Natural killer cell (primary cell): ENCODE data around the gene TTC34. TPM values are rescaled to one million over a fixed set of nuclear protein-coding genes. Genes with fewer than 3 reads are reported as not detected.

Experiments
- ATAC-seq, 3 donors: fragments of 150-1000 bp in 2 of 3; fragments of 200-7000 bp in 1 of 3; cut with Tn5 transposase; 1 replicate in 1 of 3; 2 replicates in 2 of 3; pipeline ENCODE4 v1.10.0; 2021; ENCODE audit warnings: mild to moderate bottlenecking in 2 of 3, moderate library complexity in 2 of 3
- DNase-seq, 2 donors: peaks; one replicate each; pipeline versions ENCODE4 v3.0.0 to v3.0.0-alpha.2; 2013 to 2021; ENCODE audit warnings: mixed read lengths in 1 of 2
- H3K27ac ChIP-seq: one replicate; pipeline ENCODE4 v1.5.1; 2013; ENCODE audit warnings: mild to moderate bottlenecking, low read length
- H3K27me3 ChIP-seq: one replicate; pipeline ENCODE4 v1.6.1; 2013; ENCODE audit warnings: low read length; ENCODE audit not compliant: control insufficient read depth, insufficient read depth
- H3K36me3 ChIP-seq: one replicate; pipeline ENCODE4 v1.6.1; 2013; ENCODE audit warnings: low read length; ENCODE audit not compliant: control insufficient read depth, insufficient read depth
- H3K4me1 ChIP-seq: one replicate; pipeline ENCODE4 v1.6.1; 2013; ENCODE audit warnings: low read length; ENCODE audit not compliant: control insufficient read depth, insufficient read depth
- H3K4me3 ChIP-seq: one replicate; pipeline ENCODE4 v1.5.1; 2013; ENCODE audit warnings: low read length
- H3K9me3 ChIP-seq: one replicate; pipeline ENCODE4 v1.6.1; 2013; ENCODE audit warnings: low read length; ENCODE audit not compliant: control insufficient read depth, insufficient read depth
- H3K27ac Mint-ChIP-seq, 2 donors: one replicate each; pipeline ENCODE4 v1.8.0; 2022; ENCODE audit warnings: mild to moderate bottlenecking in 2 of 2, mixed read lengths in 2 of 2, moderate library complexity in 1 of 2
- H3K27me3 Mint-ChIP-seq, 2 donors: one replicate each; pipeline ENCODE4 v1.8.0; 2022; ENCODE audit warnings: low read depth in 2 of 2, mixed read lengths in 2 of 2
- H3K36me3 Mint-ChIP-seq: one replicate; pipeline ENCODE4 v1.8.0; 2022; ENCODE audit warnings: mixed read lengths
- H3K4me1 Mint-ChIP-seq, 2 donors: one replicate each; pipeline ENCODE4 v1.8.0; 2022; ENCODE audit warnings: mixed read lengths in 2 of 2
- H3K4me3 Mint-ChIP-seq: one replicate; pipeline ENCODE4 v1.8.0; 2022; ENCODE audit warnings: mild to moderate bottlenecking, moderate library complexity, mixed read lengths
- H3K9me3 Mint-ChIP-seq, 2 donors: one replicate each; pipeline ENCODE4 v1.8.0; 2022; ENCODE audit warnings: mixed read lengths in 2 of 2
- WGBS: methylation state at CpG from one replicate; pipeline ENCODE4 v1.1.7; 2013; ENCODE audit warnings: missing lambda C conversion rate; ENCODE audit not compliant: insufficient coverage; 5-methylcytosine and 5-hydroxymethylcytosine counted together
- intact Hi-C: fragments of 100-400 bp; cut with micrococcal nuclease; formaldehyde crosslinking; loops from one replicate; pipeline ENCODE4 v1.14.2; 2022
- total RNA-seq, 4 donors: library from RNA; stranded (reverse); fragments of 120-200 nt in 1 of 4; gene quantifications; one replicate each; pipeline versions ENCODE4 v1.2.3 to v1.2.4, GENCODE V29; 2013 to 2022
- TF ChIP-seq, protein P1 (sequence below): fragments of 200-600 bp; IDR thresholded peaks from one replicate; pipeline ENCODE4 v1.8.0; 2022; ENCODE audit warnings: antibody characterized with exemption

TTC34 gene, protein sequence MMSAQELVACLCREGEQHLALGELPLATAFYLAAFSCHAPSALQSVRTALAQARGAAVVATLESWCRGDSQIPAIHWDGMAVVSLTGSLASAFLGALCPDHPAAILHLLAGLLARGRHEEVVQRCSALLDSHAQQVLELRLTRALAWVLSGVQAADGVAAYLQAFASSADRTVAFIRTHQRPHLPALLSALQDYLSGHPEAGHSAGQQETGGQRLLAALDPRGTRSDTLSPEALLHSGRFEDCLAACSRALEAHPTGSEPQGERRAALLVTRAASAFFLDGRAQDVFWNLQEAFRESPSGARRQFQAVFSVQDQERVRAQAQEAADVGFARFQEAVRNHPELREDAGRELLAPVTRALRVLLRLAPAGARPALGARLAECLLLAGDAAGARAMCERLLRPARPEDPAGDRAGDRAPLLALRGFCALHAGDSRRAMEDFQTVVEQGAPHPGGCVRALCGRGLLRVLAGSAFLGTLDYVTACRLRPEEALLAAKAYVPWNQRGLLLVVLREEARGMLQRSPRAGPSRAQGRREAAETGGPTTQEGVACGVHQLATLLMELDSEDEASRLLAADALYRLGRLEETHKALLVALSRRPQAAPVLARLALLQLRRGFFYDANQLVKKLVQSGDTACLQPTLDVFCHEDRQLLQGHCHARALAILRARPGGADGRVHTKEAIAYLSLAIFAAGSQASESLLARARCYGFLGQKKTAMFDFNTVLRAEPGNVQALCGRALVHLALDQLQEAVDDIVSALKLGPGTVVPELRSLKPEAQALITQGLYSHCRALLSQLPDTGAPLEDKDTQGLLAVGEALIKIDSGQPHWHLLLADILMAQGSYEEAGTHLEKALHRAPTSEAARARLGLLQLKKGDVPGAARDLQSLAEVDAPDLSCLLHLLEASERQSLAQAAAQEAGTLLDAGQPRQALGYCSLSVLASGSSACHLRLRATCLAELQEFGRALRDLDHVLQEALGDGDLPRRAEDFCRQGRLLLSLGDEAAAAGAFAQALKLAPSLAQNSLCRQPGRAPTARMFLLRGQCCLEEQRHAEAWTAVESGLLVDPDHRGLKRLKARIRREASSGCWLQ
- total RNA-seq = 1 to 10 TPM in 2 of 3 donors, under 1 TPM in 1; 0.80 to 1.4 (median 1.2) TPM
- total RNA-seq (2013) = 0.77 TPM

- no peak within 1 kb of the TSS for H3K27ac Mint-ChIP-seq
- H3K27me3 Mint-ChIP-seq = peaks cover 3 to 8% of the 10 kb centered on the region in 2 donors
- Histone ChIP-seq H3K9me3 (peaks cover 3% of the 10 kb centered on the region), H3K4me1 (peaks cover 10% of the 10 kb centered on the region), H3K27me3 (no peaks in the 10 kb centered on the region), H3K36me3 (no peaks in the 10 kb centered on the region), H3K4me3 (no peak within 1 kb of the TSS), H3K27ac (no peak within 1 kb of the TSS)
- ATAC-seq (peak; percentile 75 to 93 (median 91)), DNase-seq (peak; percentile 49 to 64)
- H3K4me3 Mint-ChIP-seq = no peak within 1 kb of the TSS
- H3K36me3 Mint-ChIP-seq = no peaks in the 10 kb centered on the region
- peaks cover 4 to 6% of the 10 kb centered on the region in 2 donors for H3K4me1 Mint-ChIP-seq
- WGBS = 43% methylated on average over 18 of the region's 21 CpGs
- TF ChIP-seq, protein P1, sequence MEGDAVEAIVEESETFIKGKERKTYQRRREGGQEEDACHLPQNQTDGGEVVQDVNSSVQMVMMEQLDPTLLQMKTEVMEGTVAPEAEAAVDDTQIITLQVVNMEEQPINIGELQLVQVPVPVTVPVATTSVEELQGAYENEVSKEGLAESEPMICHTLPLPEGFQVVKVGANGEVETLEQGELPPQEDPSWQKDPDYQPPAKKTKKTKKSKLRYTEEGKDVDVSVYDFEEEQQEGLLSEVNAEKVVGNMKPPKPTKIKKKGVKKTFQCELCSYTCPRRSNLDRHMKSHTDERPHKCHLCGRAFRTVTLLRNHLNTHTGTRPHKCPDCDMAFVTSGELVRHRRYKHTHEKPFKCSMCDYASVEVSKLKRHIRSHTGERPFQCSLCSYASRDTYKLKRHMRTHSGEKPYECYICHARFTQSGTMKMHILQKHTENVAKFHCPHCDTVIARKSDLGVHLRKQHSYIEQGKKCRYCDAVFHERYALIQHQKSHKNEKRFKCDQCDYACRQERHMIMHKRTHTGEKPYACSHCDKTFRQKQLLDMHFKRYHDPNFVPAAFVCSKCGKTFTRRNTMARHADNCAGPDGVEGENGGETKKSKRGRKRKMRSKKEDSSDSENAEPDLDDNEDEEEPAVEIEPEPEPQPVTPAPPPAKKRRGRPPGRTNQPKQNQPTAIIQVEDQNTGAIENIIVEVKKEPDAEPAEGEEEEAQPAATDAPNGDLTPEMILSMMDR = peak; percentile 33
- intact Hi-C loops = no loop called here
- no peaks in the 10 kb centered on the region for H3K9me3 Mint-ChIP-seq
Observed at GRCh38 chr1:2801535-2802291, at the start of gene TTC34. TTC34 (minus strand) TSS chr1:2801693; CDS start chr1:2800827, 866 bp downstream.

- 90% methylated on average over 17 of the region's 17 CpGs for WGBS
- H3K27ac ChIP-seq = no peak overlapping the region
- peaks cover 16 to 32% of the 10 kb centered on the region in 2 donors for H3K27me3 Mint-ChIP-seq
- no peaks in the 10 kb centered on the region for H3K4me1 ChIP-seq
- DNase-seq (no peak), ATAC-seq (no peak)
- no peaks in the 10 kb centered on the region for H3K4me1 Mint-ChIP-seq
- H3K36me3 Mint-ChIP-seq = no peaks in the 10 kb centered on the region
- TF ChIP-seq, protein P1 = no peak
- H3K4me3 Mint-ChIP-seq = no peak overlapping the region
- H3K27ac Mint-ChIP-seq = no peak overlapping the region
- H3K9me3 Mint-ChIP-seq = no peaks in the 10 kb centered on the region
- H3K27me3 ChIP-seq = no peaks in the 10 kb centered on the region
- no peaks in the 10 kb centered on the region for H3K9me3 ChIP-seq
- intact Hi-C loops = no loop called here
- H3K4me3 ChIP-seq = no peak overlapping the region
- H3K36me3 ChIP-seq = no peaks in the 10 kb centered on the region
Observed at GRCh38 chr1:2850502-2850901, 49.0 kb upstream of the TTC34 start.

- no peaks in the 10 kb centered on the region for H3K4me1 Mint-ChIP-seq
- peaks cover 30 to 53% of the 10 kb centered on the region in 2 donors for H3K27me3 Mint-ChIP-seq
Observed at GRCh38 chr1:2848006-2848670, 46.6 kb upstream of the TTC34 start.

More at GRCh38 chr1:2848006-2848670, 46.6 kb upstream of the TTC34 start:
- ATAC-seq (no peak), DNase-seq (no peak)
- TF ChIP-seq, protein P1 = no peak
- Histone ChIP-seq H3K36me3 (no peaks in the 10 kb centered on the region), H3K27ac (no peak overlapping the region), H3K4me1 (no peaks in the 10 kb centered on the region), H3K4me3 (no peak overlapping the region), H3K27me3 (no peaks in the 10 kb centered on the region), H3K9me3 (no peaks in the 10 kb centered on the region)
- WGBS = 66% methylated on average over 16 of the region's 16 CpGs
- no peaks in the 10 kb centered on the region for H3K36me3 Mint-ChIP-seq
- intact Hi-C loops = no loop called here
- H3K9me3 Mint-ChIP-seq = no peaks in the 10 kb centered on the region
- H3K27ac Mint-ChIP-seq = no peak overlapping the region
- no peak overlapping the region for H3K4me3 Mint-ChIP-seq
